ENCODE measurements around the gene SPATA24.
"Not testable (repeated sequence)": the region's sequence is repeated elsewhere in the genome, so short reads cannot be mapped to it uniquely, and the experiment has no call there.

Gene SPATA24

DNA sequence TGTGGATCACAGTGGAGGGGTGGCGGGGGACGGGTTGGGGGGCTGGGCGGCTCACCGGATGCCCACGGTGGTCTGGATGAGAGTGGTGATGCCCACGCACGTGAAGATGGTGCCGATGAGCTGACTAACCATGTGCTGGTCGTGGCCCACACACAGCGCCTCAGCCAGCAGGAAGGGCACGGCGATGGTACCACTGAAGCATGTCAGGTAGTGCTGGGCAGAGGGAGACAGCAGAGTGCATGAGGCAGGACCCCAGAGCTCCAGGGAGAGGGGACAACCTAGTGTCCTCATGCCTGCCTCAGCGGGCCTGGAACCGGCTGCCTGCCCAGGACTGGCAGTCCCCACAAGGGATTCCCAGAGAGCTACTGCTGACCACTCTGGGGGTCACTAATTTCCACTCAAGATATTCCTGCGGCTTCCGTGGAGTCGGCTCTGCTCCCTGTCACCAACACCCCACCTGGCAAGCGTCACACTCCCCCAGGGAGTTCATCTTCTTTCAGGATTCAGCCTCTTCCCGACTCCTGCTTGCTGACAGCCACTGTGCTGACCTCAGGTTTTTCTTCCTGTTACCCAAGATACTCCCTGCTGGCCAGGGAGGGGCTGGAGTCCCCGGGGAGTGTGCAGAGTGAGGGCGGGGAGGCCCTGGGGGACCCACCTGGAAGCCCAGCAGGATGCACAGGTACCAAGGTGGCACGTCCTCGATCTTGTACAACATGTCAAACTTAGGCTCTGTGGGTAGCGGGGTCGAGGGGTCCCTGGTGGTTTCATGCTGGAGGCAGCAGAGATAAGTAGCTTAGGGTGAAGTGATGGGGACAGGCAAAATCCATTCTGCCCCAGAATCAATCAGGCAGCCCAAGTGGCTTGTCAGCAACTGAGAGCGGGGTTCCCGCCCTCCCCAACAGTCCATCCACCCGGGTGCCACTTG is 21.8 kb downstream of the SPATA24 start:
- DNase-seq: no peak

DNA sequence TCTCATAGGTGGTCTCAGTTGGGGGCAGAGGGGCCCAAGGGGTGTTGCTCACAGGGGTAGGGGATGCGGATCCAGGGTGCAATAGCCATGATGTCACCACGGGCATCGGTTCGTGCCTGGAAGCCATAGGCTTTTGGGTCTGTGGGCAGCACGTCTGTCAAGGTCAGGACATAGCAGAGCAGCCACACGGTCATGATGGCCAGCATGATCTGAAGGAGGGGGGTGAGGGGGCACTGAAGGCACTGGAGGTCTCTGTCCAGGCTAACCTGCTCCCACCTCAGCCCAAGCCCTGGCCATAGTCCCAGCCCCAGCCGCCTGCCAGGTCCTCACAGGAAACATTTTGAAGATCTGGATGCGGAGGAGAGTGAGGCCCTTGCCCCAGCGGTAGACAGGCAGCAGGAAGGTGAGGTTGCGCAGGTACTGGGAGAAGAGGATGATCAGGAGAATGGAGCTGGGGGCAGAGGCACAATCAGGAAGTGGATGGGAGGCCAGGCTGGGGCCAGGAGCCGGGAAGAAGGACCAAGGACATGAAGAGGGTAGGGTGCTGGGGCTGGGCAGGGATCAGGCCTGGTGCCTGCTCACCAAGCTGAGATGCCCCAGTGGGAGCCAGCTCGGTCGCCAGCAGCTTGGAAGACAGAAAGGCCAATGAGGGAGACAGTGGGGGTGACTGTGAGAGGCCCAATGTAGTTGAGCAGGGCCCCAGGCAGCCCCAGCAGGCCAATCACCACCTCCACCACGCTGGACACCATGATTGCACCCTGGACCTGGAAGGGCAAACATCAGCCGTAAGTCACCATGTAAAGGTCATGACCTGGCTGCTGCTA is 24.1 kb downstream of the SPATA24 start:
- DNase-seq: no peak

DNA sequence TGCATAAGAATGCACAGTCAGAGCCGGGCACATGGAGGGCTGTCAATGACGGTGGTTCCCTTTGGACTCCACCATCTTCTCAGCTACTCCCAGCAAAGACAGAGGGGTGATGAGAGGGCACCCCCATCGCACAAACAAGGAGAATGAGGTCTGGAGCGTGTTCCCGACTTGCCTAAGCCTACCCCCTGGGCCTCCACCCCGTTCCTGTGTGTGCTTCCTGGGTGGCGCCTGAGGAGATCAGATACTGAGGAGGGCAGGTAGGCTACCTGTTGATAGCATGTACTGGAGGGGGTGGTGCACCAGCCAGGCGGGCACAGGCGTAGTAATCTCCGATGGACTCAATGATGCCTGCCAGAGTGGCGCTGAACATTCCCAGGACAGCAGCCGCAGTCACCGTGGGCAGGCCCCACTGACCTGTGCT is 24.9 kb downstream of the SPATA24 start:
- DNase-seq: no peak

DNA sequence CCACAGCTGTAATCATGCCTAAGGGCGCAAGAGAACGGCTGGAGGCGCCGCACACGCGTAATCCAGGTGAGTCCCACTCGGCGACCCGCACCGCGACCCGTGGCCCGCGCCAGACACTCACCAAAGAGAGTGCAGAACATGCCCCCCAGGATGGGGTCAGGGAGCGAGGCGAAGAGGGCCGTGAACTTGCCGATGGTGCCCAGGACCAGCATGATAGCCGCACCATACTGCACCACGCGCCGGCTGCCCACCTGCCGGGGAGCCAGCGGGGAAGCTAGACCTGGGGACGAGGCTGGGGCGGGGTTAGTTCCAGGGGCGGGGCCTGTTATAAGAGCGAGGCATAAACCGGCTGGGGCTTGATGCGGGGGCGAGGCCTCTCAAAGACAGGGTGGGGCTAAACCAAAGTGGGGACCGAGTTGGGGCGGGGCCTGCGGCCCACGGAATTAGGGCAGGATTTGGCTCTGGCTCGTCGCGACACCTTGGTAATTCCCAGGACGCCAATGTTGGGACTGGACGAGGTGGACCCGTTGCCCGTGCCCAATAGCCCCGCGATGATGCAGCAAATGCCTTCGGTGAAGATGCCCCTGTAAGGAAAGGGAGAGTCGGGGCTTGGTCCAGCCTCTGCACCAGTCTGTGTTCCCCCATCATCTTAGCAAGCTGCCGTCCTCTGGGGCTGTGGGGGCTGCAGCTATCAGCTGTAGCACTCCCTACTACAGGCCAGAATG is 25.6 kb downstream of the SPATA24 start:
- no peak for DNase-seq

DNA sequence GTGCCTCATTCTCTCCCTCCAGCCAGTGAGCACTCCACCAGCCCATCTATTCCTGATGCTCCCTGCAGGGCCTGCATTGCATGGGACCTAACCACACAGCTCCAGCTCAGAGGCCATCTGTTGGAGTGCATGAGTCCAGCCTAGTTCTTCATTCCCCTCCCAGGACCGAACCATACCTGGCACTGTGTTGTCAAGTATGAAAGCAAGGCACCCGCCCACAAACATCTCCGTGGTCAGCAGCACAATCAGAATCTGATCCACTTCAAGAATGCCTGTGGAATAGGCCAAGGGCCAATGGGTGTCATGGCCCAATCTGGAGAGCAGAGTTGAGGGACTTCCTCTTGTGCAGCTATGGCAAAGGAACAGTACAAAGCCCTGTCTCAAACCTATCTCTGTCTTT is 26.7 kb downstream of the SPATA24 start:
- DNase-seq: no peak

DNA sequence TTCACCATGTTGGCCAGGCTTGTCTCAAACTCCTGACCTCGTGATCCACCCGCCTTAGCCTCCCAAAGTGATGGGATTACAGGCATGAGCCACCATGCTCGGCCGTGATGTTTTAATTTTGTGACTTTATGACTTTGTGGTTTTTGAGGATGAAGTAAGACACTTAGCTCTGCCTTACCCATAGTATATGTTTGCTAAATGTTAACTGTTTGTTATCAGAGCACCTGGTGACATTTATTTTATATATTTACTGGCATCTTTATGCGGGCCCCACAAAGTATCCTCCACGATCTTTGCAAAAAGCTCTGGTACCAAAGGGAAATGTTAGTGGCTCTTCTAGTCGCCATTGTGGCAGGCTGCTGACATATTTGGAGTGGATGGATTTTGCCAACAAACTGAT is 27.5 kb downstream of the SPATA24 start:
- no peak for DNase-seq

DNA sequence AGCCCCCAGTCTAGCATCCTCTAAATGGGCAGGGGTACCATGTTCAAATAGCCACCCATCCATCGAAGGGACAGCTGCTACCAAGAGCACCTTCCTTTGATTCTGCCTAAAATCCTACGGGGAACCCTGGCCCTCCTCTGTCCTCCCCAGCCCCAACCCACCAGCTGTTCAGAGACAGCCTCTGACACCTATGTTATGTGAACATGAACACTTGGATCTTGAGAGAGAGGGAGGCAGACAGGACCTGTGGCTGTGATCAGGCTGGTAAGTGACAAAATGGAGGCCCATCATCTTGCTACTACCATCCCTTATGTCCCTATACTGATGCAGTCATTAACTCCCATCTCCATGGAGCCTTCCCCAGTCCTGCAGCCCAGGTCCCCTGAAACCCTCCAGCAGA is 29.0 kb downstream of the SPATA24 start:
- DNase-seq: no peak

DNA sequence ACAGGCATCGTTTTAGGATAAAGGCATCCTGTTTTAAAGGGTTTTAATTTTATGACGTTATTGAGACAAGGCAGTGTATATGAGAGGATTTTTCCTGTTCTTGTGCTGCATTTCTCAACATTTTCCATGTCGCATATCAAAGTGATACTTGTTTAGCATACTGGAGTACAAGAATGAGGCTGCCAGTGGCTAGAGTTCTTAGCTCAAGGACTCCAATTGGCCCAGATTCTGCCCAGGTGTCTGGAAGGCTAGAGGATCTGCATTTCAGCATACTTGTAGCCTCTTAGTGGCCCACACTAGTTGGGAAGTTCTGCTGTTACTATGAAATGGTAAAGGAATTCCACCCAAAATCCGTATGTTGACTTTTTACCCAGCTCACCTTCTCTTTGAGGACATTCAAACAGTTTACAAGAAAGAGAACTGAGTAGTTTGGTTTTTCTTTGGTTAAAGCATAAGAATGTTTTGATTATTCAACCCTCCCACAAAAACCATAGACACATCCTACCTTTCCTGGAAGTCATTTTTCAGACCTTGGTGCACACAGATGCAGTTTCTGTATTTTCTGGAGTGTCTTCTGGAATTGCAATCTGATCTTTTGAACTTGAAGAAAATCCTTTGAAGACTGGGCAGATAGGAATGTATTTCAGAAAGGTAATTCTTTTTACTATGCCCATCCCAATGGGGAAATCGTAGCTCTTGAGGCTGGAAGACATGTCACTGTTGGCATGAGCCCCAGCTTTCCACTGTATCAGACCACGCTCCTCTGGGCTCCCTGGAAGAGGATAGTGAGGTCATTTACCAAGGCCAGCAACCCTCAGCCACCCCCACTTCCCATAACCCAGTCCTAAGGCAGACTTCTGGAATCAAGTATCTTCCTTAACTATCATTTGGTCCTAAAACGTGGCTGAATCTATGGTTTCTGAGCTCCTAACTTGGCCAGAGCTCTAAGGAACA is 32.1 kb downstream of the SPATA24 start:
- DNase-seq: no peak

DNA sequence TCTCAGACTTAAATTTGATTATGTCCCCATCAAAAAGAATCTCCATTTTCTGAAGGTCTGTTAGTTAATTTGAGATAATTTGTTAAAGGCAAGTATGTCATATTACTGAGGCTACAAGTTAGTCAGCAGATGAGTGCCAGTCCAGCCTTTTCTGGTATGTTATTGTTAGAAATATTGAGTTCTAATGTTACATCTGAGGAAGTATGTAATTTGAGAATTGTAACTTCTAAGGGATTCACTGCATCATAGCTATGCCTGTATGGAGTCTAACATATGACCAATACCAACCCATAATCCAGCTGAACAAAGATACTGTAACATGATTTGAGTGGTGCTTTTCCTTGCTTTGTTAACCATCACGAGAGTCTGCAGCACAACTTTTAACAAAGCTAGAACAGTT is 34.7 kb downstream of the SPATA24 start:
- no peak for DNase-seq

DNA sequence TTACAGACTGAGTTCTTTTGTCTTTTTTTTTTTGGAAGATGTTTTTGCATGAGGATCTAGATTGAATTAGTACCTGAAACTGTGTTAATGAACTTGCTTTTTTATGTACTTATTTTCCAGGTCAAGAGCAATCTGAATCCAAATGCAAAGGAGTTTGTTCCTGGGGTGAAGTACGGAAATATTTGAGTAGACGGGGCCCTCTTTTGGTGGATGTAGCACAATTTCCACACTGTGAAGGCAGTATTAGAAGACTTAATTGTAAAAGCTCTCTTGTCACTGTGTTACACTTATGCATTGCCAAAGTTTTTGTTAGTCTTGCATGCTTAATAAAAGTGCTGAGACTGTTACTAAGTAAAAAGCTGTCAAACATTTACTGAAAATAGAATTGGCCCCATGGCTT is 35.3 kb downstream of the SPATA24 start:
- DNase-seq: no peak

DNA sequence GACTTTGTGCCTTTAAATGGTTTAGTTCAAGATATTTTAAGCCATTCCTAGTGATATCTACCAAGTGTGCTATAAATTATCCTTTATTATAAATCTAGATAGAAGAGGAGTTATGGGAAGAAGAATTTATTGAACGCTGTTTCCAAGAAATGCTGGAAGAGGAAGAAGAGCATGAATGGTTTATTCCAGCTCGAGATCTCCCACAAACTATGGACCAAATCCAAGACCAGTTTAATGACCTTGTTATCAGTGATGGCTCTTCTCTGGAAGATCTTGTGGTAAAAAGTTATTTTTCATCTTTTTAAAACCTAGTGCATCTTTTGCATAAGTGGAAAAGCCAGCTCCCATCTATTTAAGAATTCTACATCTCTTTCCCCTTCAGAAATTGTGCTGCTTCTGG is 39.4 kb downstream of the SPATA24 start:
- no peak for DNase-seq

DNA sequence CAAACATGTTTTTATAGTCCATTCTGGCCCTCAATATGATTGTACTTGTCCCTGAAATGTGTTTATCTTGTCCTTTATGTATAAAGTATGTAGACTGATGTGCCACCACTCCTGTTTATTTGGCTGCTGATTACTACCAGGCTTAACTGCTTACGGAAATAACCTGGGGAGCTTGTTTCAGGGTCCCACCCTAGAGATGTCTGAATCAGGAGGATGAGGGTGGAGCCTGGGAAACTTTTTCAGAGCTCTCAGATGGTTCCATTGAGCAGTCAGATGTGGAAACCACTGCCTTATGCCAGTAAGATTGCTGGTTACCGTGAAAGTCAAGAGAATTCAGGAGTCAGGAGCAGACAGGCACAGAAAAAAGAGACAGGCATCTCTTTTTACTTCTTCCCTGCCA is 40.0 kb downstream of the SPATA24 start:
- DNase-seq: no peak

DNA sequence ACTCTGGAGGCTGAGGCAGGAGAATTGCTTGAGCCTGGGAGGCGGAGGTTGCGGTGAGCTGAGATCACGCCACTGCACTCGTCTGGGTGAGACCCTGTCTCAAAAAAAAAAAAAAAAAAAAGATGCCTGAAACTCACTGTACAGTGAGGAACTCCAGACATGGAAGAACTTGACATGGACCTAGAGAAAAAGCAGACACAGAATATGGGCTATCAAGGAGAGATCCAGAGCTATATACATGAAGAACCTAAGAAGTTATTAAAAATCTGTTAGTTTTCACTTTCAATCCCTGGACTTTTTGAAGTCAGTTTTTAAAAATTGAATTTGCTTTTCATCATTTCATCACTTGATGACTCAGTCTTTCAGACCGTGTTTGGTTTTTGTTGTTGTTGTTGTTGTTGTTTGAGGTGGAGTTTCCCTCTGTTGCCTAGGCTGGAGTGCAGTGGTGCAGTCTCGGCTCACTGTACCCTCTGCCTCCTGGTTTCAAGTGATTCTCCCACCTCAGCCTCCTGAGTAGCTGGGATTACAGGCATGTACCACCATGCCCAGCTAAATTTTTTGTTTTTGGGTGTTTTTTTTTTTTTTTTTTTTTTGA is 42.0 kb downstream of the SPATA24 start:
- DNase-seq: no peak

DNA sequence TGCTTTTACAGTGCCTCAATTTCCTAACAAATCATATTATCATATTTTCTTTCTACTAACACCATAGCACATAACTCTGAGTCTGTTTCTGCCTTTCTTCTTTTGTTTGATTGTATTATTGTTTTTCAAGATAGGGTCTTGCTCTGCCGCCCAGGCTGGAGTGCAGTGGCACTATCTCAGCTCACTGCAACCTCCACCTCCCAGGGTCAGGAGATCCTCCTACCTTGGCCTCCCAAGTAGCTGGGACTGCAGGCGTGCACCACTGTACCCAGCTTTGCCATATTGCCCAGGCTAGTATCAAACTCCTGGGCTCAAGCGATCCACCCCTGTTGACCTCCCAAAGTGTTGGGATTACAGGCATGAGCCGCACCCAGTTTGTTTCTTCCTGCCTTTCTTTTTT is 43.5 kb downstream of the SPATA24 start:
- DNase-seq: no peak

DNA sequence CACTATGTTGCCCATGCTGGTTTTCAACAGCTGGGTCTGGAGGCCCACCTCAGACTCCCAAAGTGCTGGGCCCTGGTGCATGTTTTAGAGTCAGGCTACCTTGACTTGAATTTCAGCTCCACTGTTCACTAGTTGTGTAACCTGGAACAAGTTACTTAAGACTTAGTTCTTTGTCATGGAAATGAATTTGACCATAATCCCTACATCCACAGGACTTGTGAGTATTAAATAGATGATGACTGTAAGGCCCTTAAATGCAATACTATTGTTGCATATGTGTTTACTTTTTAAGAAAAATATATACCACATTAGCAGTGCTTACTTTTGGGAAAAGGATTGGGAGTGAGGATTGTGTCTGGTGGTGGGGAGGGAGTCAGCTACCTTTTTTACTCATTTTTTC is 45.8 kb downstream of the SPATA24 start:
- DNase-seq: no peak

DNA sequence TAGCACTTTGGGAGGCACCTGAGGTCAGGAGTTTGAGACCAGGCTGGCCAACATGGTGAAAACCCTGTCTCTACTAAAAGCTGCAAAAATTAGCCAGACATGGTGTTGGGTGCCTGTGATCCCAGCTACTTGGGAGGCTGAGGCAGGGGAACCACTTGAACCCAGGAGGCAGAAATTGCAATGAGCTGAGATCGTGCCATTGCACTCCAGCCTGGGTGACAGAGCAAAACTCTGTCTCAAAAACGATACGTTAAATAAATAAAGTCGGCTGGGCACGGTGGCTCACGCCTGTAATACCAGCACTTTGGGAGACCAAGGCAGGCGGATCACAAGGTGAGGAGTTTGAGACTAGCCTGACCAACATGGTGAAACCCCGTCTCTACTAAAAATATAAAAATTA is 48.0 kb downstream of the SPATA24 start:
- DNase-seq: not testable (repeated sequence)

DNA sequence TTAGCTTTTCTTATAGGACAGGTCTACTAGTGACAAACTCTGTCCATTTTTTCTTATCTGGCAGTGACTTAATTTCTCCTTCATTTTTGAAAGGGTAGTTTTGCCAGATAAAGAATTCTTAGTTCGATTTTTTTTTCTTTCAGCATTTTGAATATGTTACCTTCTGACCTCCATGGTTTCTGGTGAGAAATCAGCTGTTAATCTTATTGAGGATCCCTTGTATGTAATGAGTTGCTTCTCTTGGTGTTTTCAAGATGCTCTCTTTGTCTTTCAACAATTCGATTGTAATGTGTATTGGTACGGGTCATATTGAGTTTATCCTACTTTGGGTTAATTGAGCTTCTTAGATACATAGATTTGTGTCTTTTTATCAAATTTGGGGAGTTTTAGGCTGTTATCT is 49.7 kb downstream of the SPATA24 start:
- DNase-seq: no peak

DNA sequence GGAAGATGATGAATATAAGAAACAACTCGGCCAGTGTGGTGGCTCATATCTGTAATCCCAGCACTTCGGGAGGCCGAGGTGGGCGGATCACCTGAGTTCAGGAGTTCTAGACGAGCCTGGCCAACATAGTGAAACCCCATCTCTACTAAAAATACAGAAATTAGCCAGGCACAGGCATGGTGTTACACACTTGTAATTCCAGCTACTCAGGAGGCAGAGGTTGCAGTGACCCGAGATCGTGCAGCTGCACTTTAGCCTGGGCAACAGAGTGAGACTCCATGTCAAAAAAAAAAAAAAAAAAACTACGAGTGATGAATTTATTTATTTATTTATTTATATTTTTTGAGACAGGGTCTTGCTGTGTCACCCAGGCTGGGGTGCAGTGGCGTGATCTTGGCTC is 56.0 kb downstream of the SPATA24 start:
- DNase-seq: not testable (repeated sequence)

Data from KG1 (cell line).